GM12891 (cell line): ENCODE results near the gene NCR1.

Experiments
- POLR2A ChIP-seq: IDR thresholded peaks from 2 replicates; pipeline ENCODE4 v1.6.1; 2011; ENCODE audit warnings: low read depth, low read length, control low read depth
- POLR2AphosphoS5 ChIP-seq: IDR thresholded peaks from 2 replicates; pipeline ENCODE4 v1.6.1; 2011; ENCODE audit warnings: low read depth, low read length, control low read depth
- POU2F2 ChIP-seq: IDR thresholded peaks from 2 replicates; pipeline ENCODE4 v1.6.1; 2011; ENCODE audit warnings: low read depth, mild to moderate bottlenecking, control low read depth, low read length, moderate library complexity
- TAF1 ChIP-seq: IDR thresholded peaks from 2 replicates; pipeline ENCODE4 v1.6.1; 2011; ENCODE audit warnings: low read depth, low read length, control low read depth

DNA sequence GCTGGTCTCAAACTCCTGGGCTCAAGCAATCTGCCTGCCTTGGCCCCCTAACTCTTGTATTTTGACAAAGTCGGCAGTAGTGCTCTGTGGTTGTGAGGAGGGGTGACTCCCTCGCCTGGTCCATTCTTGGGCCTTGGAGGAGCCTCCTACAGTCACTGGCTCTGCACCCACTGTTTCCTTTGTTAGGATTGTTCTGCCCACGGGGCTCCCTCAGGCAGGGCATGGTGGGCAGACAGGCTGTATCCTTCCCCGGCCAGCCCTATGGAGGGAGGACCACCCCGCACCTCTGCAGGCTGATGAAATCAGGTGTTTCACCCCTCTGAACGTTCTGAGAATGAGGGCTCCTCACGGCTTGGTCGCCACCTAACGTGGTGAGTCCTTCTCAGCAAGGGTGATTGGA, 22.7 kb upstream of the NCR1 start:
- TF ChIP-seq POLR2A (no peak), TAF1 (no peak), POLR2AphosphoS5 (no peak), POU2F2 (no peak)
